H9 (cell line): Measurements from ENCODE around the gene ERO1B. TPM values are rescaled to one million over a fixed set of nuclear protein-coding genes. Genes with fewer than 3 reads are reported as not detected.

Source experiments
- DNase-seq: peaks from one replicate; pipeline ENCODE4 v3.0.0-alpha.2; 2017
- H2AFZ ChIP-seq: one replicate; pipeline ENCODE4 v1.6.1; 2013; ENCODE audit warnings: mild to moderate bottlenecking, low read length, control low read depth, moderate library complexity
- H2AK5ac ChIP-seq: 2 replicates; pipeline ENCODE4 v1.6.1; 2013; ENCODE audit warnings: low read length, control low read depth, mixed read lengths; ENCODE audit not compliant: insufficient read length
- H2BK120ac ChIP-seq: one replicate; pipeline ENCODE4 v1.6.1; 2013; ENCODE audit warnings: low read depth, mild to moderate bottlenecking, low read length, control low read depth, inconsistent platforms; ENCODE audit not compliant: poor library complexity, severe bottlenecking
- H2BK12ac ChIP-seq: 2 replicates; pipeline ENCODE4 v1.6.1; 2013; ENCODE audit warnings: low read length, control low read depth, mixed read lengths, low read depth; ENCODE audit not compliant: insufficient read length
- H2BK15ac ChIP-seq: 2 replicates; pipeline ENCODE4 v1.6.1; 2013; ENCODE audit warnings: low read depth, low read length, control low read depth
- H2BK20ac ChIP-seq: one replicate; pipeline ENCODE4 v1.6.1; 2013; ENCODE audit warnings: low read depth, mild to moderate bottlenecking, low read length, control low read depth, inconsistent platforms; ENCODE audit not compliant: poor library complexity, severe bottlenecking
- H2BK5ac ChIP-seq: 2 replicates; pipeline ENCODE4 v1.6.1; 2013; ENCODE audit warnings: low read length, control low read depth, mixed read lengths; ENCODE audit not compliant: insufficient read length
- H3K14ac ChIP-seq: 2 replicates; pipeline ENCODE4 v1.6.1; 2013; ENCODE audit warnings: low read length, control low read depth; ENCODE audit not compliant: insufficient read depth
- H3K18ac ChIP-seq: 2 replicates; pipeline ENCODE4 v1.6.1; 2013; ENCODE audit warnings: low read depth, mild to moderate bottlenecking, mixed read lengths, low read length, control low read depth; ENCODE audit not compliant: insufficient read length
- H3K23ac ChIP-seq: 2 replicates; pipeline ENCODE4 v1.6.1; 2013; ENCODE audit warnings: low read length, control low read depth, mixed read lengths, low read depth; ENCODE audit not compliant: insufficient read length
- H3K23me2 ChIP-seq: 2 replicates; pipeline ENCODE4 v1.6.1; 2013; ENCODE audit warnings: low read depth, mild to moderate bottlenecking, mixed read lengths, low read length, control low read depth; ENCODE audit not compliant: insufficient read length, poor library complexity, severe bottlenecking
- H3K27ac ChIP-seq: 2 replicates; pipeline ENCODE4 v1.5.1; 2013; ENCODE audit warnings: low read length, control low read depth, mixed read lengths, low read depth; ENCODE audit not compliant: insufficient read length
- H3K27me3 ChIP-seq: 2 replicates; pipeline ENCODE4 v1.6.1; 2013; ENCODE audit warnings: low read length, control low read depth, inconsistent platforms; ENCODE audit not compliant: insufficient read depth
- H3K4ac ChIP-seq: 2 replicates; pipeline ENCODE4 v1.6.1; 2013; ENCODE audit warnings: low read depth, mild to moderate bottlenecking, control low read depth, inconsistent platforms, low read length, moderate library complexity
- H3K4me1 ChIP-seq: 2 replicates; pipeline ENCODE4 v1.6.1; 2013; ENCODE audit warnings: low read length, control low read depth, inconsistent platforms; ENCODE audit not compliant: insufficient read depth
- H3K4me2 ChIP-seq: 2 replicates; pipeline ENCODE4 v1.6.1; 2013; ENCODE audit warnings: low read length, control low read depth, mixed read lengths; ENCODE audit not compliant: insufficient read length, insufficient read depth
- H3K56ac ChIP-seq: 2 replicates; pipeline ENCODE4 v1.6.1; 2013; ENCODE audit warnings: low read depth, mild to moderate bottlenecking, mixed read lengths, low read length, control low read depth; ENCODE audit not compliant: insufficient read length
- H3K79me1 ChIP-seq: 2 replicates; pipeline ENCODE4 v1.6.1; 2013; ENCODE audit warnings: low read depth, mild to moderate bottlenecking, moderate library complexity, low read length, control low read depth, inconsistent platforms; ENCODE audit not compliant: insufficient read depth, poor library complexity, severe bottlenecking
- H3K79me2 ChIP-seq: 2 replicates; pipeline ENCODE4 v1.6.1; 2013; ENCODE audit warnings: low read length, control low read depth, inconsistent platforms; ENCODE audit not compliant: insufficient read depth
- H3K9ac ChIP-seq: 2 replicates; pipeline ENCODE4 v1.6.1; 2013; ENCODE audit warnings: low read length, control low read depth, mixed read lengths; ENCODE audit not compliant: insufficient read length; ENCODE audit errors: extremely low read depth
- H3K9me3 ChIP-seq: one replicate; pipeline ENCODE4 v1.6.1; 2013; ENCODE audit warnings: low read depth, low read length, inconsistent platforms; ENCODE audit not compliant: control insufficient read depth
- H3T11ph ChIP-seq: one replicate; pipeline ENCODE4 v1.6.1; 2013; ENCODE audit warnings: mild to moderate bottlenecking, low read length, control low read depth, inconsistent platforms
- H4K20me1 ChIP-seq: one replicate; pipeline ENCODE4 v1.6.1; 2013; ENCODE audit not compliant: control insufficient read depth, insufficient read length, insufficient read depth
- H4K5ac ChIP-seq: 2 replicates; pipeline ENCODE4 v1.6.1; 2013; ENCODE audit warnings: low read depth, mild to moderate bottlenecking, mixed read lengths, low read length, control low read depth; ENCODE audit not compliant: insufficient read length
- H4K8ac ChIP-seq: replicated peaks from 2 replicates; pipeline ENCODE4 v1.6.1; 2013; ENCODE audit warnings: low read length, control low read depth, mixed read lengths, low read depth; ENCODE audit not compliant: insufficient read length
- H4K91ac ChIP-seq: 2 replicates; pipeline ENCODE4 v1.6.1; 2013; ENCODE audit warnings: low read depth, mild to moderate bottlenecking, moderate library complexity, mixed read lengths, low read length, control low read depth; ENCODE audit not compliant: insufficient read length
- H3K27ac Mint-ChIP-seq, 3 experiments: 2 replicates in 2 of 3; 3 replicates in 1 of 3; pipeline ENCODE4 v1.8.0; 2020 to 2021; ENCODE audit warnings: mixed read lengths in 3 of 3, mild to moderate bottlenecking in 1 of 3, moderate library complexity in 1 of 3
- H3K27me3 Mint-ChIP-seq: 2 replicates; pipeline ENCODE4 v1.8.0; 2021; ENCODE audit warnings: low read depth, mild to moderate bottlenecking, moderate library complexity, mixed read lengths
- H3K36me3 Mint-ChIP-seq, 3 experiments: 2 replicates in 2 of 3; 3 replicates in 1 of 3; pipeline ENCODE4 v1.8.0; 2020 to 2021; ENCODE audit warnings: low read depth in 3 of 3, mixed read lengths in 3 of 3; ENCODE audit not compliant: insufficient read depth in 1 of 3
- H3K4me1 Mint-ChIP-seq, 2 experiments: 2 replicates each; pipeline ENCODE4 v1.8.0; 2020; ENCODE audit warnings: mixed read lengths in 2 of 2
- H3K4me3 Mint-ChIP-seq, 2 experiments: 2 replicates in 1 of 2; 3 replicates in 1 of 2; pipeline ENCODE4 v1.8.0; 2020 to 2021; ENCODE audit warnings: mild to moderate bottlenecking in 2 of 2, mixed read lengths in 2 of 2, moderate library complexity in 1 of 2
- H3K9me3 Mint-ChIP-seq, 2 experiments: 2 replicates in 1 of 2; 3 replicates in 1 of 2; pipeline ENCODE4 v1.8.0; 2020; ENCODE audit warnings: mild to moderate bottlenecking in 2 of 2, mixed read lengths in 2 of 2, moderate library complexity in 1 of 2
- whole genome bisulfite sequencing: extraction: QIAGEN DNeasy Blood & Tissue Kit; methylation state at CpG from one replicate; pipeline ENCODE4 v1.1.7; 2013; ENCODE audit warnings: missing lambda C conversion rate, low lambda C conversion rate, mixed read lengths; ENCODE audit not compliant: insufficient read length; ENCODE audit errors: extremely low coverage; 5-methylcytosine and 5-hydroxymethylcytosine counted together
- total RNA-seq: library from RNA; stranded (reverse); gene quantifications from 2 replicates; pipeline ENCODE4 v1.2.1, GENCODE V29; 2021
- TF ChIP-seq, protein P1 (sequence below): fragments of 200-600 bp; sonication (generic); conservative IDR thresholded peaks from 3 replicates; pipeline ENCODE4 v1.8.0; 2021; ENCODE audit warnings: antibody characterized with exemption, mild to moderate bottlenecking

The ERO1B gene
- total RNA-seq, 1 experiment from 2014 or later = 1.5 TPM

GRCh38 chr1:236313427-236313826, 31.7 kb upstream of the ERO1B start:
- Histone ChIP-seq H2BK20ac (no peak overlapping the region), H2AFZ (no peak overlapping the region), H4K20me1 (no peaks in the 10 kb centered on the region), H2AK5ac (no peak overlapping the region), H3K27ac (no peak overlapping the region), H3K14ac (no peak overlapping the region), H3K9ac (no peak overlapping the region), H3K27me3 (no peaks in the 10 kb centered on the region), H3K79me2 (no peaks in the 10 kb centered on the region), H2BK12ac (no peak overlapping the region), H2BK5ac (no peak overlapping the region), H2BK120ac (no peak overlapping the region), H3K79me1 (no peaks in the 10 kb centered on the region), H3K23ac (no peak overlapping the region), H3T11ph (no peak overlapping the region), H4K5ac (no peak overlapping the region), H3K4me2 (no peak overlapping the region), H3K9me3 (no peaks in the 10 kb centered on the region), H4K8ac (no peak overlapping the region), H3K4me1 (no peaks in the 10 kb centered on the region; the same call in 1 of the 2 replicates), H3K18ac (no peak overlapping the region), H4K91ac (no peak overlapping the region), H3K4ac (no peak overlapping the region), H3K56ac (no peak overlapping the region), H2BK15ac (no peak overlapping the region), H3K23me2 (no peaks in the 10 kb centered on the region)
- no peaks in the 10 kb centered on the region for H3K36me3 Mint-ChIP-seq
- TF ChIP-seq, protein P1, sequence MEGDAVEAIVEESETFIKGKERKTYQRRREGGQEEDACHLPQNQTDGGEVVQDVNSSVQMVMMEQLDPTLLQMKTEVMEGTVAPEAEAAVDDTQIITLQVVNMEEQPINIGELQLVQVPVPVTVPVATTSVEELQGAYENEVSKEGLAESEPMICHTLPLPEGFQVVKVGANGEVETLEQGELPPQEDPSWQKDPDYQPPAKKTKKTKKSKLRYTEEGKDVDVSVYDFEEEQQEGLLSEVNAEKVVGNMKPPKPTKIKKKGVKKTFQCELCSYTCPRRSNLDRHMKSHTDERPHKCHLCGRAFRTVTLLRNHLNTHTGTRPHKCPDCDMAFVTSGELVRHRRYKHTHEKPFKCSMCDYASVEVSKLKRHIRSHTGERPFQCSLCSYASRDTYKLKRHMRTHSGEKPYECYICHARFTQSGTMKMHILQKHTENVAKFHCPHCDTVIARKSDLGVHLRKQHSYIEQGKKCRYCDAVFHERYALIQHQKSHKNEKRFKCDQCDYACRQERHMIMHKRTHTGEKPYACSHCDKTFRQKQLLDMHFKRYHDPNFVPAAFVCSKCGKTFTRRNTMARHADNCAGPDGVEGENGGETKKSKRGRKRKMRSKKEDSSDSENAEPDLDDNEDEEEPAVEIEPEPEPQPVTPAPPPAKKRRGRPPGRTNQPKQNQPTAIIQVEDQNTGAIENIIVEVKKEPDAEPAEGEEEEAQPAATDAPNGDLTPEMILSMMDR = no peak
- DNase-seq = no peak
- peaks cover 12 to 15% of the 10 kb centered on the region in 2 experiments for H3K4me1 Mint-ChIP-seq
- no peaks in the 10 kb centered on the region for H3K27me3 Mint-ChIP-seq
- H3K4me3 Mint-ChIP-seq = no peak overlapping the region
- WGBS = no CpG with 5 or more reads among the region's 2 CpGs
- H3K9me3 Mint-ChIP-seq = no peaks in the 10 kb centered on the region
- H3K27ac Mint-ChIP-seq = peak overlapping the region in 1 of 3 experiments; percentile 68; a peak in 1 of 7 replicates
